HUES64 (cell line): ENCODE results near the gene KIFAP3.

Experiments used
- H3K27ac ChIP-seq: 2 replicates; pipeline ENCODE4 v1.7.0; 2013; ENCODE audit warnings: low read depth, low read length, inconsistent platforms
- H3K27me3 ChIP-seq: 2 replicates; pipeline ENCODE4 v1.6.1; 2013; ENCODE audit warnings: mild to moderate bottlenecking, low read length; ENCODE audit not compliant: insufficient read depth
- H3K36me3 ChIP-seq: 2 replicates; pipeline ENCODE4 v1.6.1; 2013; ENCODE audit warnings: mild to moderate bottlenecking, low read length; ENCODE audit not compliant: insufficient read depth
- H3K4me1 ChIP-seq: 2 replicates; pipeline ENCODE4 v1.6.1; 2013; ENCODE audit warnings: mild to moderate bottlenecking, low read length, moderate library complexity; ENCODE audit not compliant: insufficient read depth
- H3K4me3 ChIP-seq: 2 replicates; pipeline ENCODE4 v1.5.1; 2013; ENCODE audit warnings: mild to moderate bottlenecking, low read length, moderate library complexity
- H3K9ac ChIP-seq: 2 replicates; pipeline ENCODE4 v1.6.1; 2013; ENCODE audit warnings: mild to moderate bottlenecking, low read depth, low read length
- H3K9me3 ChIP-seq: 2 replicates; pipeline ENCODE4 v1.6.1; 2013; ENCODE audit warnings: low read depth, low read length; ENCODE audit not compliant: insufficient read depth
- WGBS: fragments of 150-250, 120-280 bp; methylation state at CpG from one replicate; pipeline ENCODE4 v1.1.7; 2013; ENCODE audit warnings: missing lambda C conversion rate; 5-methylcytosine and 5-hydroxymethylcytosine counted together

The KIFAP3 gene

DNA sequence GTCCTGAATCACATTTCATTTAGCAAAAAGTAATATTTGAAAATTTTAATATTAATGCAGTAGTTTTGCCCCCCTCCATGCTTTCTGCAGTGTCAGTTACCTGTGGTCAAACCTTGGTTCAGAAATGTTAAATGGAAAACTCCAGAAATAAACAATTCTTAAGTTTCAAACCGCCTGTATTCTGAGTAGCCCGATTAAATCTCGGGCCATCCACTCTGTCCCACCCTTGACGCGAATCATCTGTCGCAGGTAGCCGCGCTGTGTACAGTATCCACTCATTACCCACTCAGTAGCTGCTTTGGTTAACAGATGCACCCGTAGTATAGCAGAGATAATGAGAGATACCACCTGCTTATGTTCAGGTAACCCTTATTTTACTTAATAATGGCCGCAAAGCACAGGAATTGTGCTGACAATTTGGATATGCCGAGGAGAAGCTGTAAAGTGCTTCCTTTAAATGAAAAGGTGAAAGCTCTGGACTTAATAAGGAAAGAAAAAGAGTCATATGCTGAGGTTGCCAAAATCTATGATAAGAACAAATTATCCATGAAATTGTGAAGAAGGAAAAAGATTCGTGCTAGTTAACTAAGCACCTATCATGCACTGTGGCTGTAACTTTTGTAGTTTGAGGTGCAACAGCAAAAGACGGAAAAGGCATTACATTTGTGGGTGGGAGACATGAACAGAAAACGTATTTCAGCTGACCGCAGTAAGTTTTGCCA is 179.9 kb downstream of the KIFAP3 start:
- Histone ChIP-seq H3K4me1 (peaks cover 24% of the 10 kb centered on the region), H3K27me3 (no peaks in the 10 kb centered on the region), H3K36me3 (no peaks in the 10 kb centered on the region), H3K27ac (peak overlapping the region; percentile 19; the same call in 1 of the 2 replicates), H3K9me3 (no peaks in the 10 kb centered on the region), H3K9ac (peak overlapping the region; percentile 94), H3K4me3 (peak overlapping the region; percentile 66)
- 56% methylated on average over 15 of the region's 15 CpGs for WGBS

GRCh38 chr1:169893645-169894423 is 180.7 kb downstream of the KIFAP3 start, which contains the start of gene SCYL3:
Gene SCYL3, minus strand, starts transcription at chr1:169893896. Its CDS starts 5,056 bp downstream, at chr1:169888840.
- WGBS: under 1% methylated on average over 50 of the region's 52 CpGs

GRCh38 chr1:169892927-169893644 is 181.4 kb downstream of the KIFAP3 start:
- H3K9ac ChIP-seq: peak overlapping the region; percentile 94
- peak overlapping the region; percentile 66 for H3K4me3 ChIP-seq
- peak overlapping the region; percentile 83 for H3K27ac ChIP-seq
- peaks cover 24% of the 10 kb centered on the region for H3K4me1 ChIP-seq
- H3K9me3 ChIP-seq: no peaks in the 10 kb centered on the region
- WGBS: 1% methylated on average over 51 of the region's 51 CpGs
- H3K27me3 ChIP-seq: no peaks in the 10 kb centered on the region
- H3K36me3 ChIP-seq: peaks cover 6% of the 10 kb centered on the region

More at GRCh38 chr1:169893645-169894423, 180.7 kb downstream of the KIFAP3 start, which contains the start of gene SCYL3:
- no peaks in the 10 kb centered on the region for H3K36me3 ChIP-seq
- H3K27ac ChIP-seq: peak within 1 kb of the TSS; percentile 83
- H3K4me3 ChIP-seq: peak within 1 kb of the TSS; percentile 66
- peak within 1 kb of the TSS; percentile 94 for H3K9ac ChIP-seq
- no peaks in the 10 kb centered on the region for H3K9me3 ChIP-seq
- no peaks in the 10 kb centered on the region for H3K27me3 ChIP-seq
- peaks cover 24% of the 10 kb centered on the region for H3K4me1 ChIP-seq

DNA sequence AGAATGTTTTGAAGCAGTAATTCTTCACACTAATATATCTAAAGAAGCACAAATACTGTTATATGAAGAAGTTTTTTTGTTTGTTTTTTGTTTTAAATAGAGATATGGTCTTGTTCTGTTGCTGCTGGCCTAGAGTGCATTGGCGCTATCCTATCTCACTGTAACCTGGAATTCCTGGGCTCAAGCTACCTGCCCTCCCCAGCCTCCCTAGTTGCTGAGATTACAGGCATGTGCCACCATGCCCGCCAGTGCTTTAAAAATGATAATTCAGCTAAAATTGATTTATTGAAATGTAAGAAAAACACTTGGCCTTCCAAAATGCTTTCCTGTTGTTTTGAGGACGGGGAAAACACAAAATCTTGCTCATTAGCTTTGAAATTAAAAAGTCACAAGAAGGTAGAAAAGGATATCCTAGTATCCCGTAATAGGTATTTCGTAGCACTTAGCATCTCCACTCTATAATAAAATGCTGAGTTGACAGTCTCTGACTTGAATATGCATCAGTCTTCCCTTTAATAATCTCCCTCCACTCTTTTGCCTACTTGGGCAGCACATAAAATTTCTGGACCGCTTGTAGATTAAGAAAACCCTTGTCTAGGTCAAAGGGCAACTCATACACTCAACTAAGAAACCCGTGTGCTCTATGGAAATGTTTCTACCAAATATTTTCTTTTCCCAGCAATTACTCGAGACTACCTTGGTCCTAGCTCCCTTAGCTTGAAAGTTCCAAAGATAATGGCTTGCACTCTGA is 182.1 kb downstream of the KIFAP3 start:
- WGBS: 77% methylated on average over 8 of the region's 8 CpGs
- H3K9ac ChIP-seq: peak overlapping the region; percentile 94; the same call in 1 of the 2 replicates
- peaks cover 24% of the 10 kb centered on the region for H3K4me1 ChIP-seq
- H3K36me3 ChIP-seq: peaks cover 14% of the 10 kb centered on the region
- H3K27me3 ChIP-seq: no peaks in the 10 kb centered on the region
- no peaks in the 10 kb centered on the region for H3K9me3 ChIP-seq
- H3K4me3 ChIP-seq: peak overlapping the region; percentile 66
- H3K27ac ChIP-seq: no peak overlapping the region

GRCh38 chr1:169891539-169891885 is 183.0 kb downstream of the KIFAP3 start:
- H3K27ac ChIP-seq: no peak overlapping the region
- H3K4me3 ChIP-seq: 0 out of 2 replicates have a peak overlapping the region, but pooled peaks have one; percentile 1
- no peak overlapping the region for H3K9ac ChIP-seq
- WGBS: 100% methylated on average over 1 of the region's 2 CpGs
- H3K4me1 ChIP-seq: peaks cover 24% of the 10 kb centered on the region
- H3K36me3 ChIP-seq: peaks cover 22% of the 10 kb centered on the region
- no peaks in the 10 kb centered on the region for H3K27me3 ChIP-seq
- H3K9me3 ChIP-seq: no peaks in the 10 kb centered on the region

DNA sequence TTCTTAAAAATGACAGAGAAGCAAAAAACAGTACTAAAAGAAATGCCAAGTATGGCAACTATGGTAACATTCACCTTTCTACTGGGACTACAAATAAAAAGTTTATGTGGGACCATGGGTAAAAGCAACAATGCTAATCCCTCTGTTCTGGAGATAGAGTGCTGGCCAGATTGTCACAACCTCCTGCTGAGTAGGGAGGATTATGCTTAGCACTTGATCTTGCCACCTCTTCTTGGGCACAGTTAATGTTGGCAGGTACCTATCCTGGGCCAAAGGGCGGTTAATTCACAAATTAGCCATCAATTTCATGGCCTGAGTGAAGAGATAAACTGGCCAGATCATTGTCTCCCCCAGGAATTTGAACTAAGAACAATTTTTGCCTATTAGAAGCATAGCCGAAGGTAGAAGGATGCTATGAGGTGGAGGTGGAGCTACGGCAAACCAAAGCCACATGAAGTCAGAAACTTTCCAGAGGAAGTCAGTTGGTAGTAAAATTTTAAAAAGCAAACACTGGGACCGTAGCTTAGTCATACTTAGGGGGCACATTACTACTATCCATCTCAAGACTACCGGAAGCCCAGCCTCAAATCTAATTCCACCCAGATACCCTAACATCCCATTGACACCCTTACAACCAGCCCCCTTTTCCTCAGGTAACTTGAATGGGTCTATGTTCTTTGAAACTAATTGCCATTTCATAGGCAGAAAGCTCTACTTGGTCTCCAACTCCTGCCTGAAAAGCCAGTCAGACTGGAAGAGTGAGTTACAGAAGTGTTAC is 183.5 kb downstream of the KIFAP3 start:
- Histone ChIP-seq H3K4me1 (peaks cover 24% of the 10 kb centered on the region), H3K27ac (no peak overlapping the region), H3K36me3 (peaks cover 27% of the 10 kb centered on the region), H3K9ac (no peak overlapping the region), H3K9me3 (no peaks in the 10 kb centered on the region), H3K4me3 (no peak overlapping the region), H3K27me3 (no peaks in the 10 kb centered on the region)
- 83% methylated on average over 5 of the region's 5 CpGs for WGBS

DNA sequence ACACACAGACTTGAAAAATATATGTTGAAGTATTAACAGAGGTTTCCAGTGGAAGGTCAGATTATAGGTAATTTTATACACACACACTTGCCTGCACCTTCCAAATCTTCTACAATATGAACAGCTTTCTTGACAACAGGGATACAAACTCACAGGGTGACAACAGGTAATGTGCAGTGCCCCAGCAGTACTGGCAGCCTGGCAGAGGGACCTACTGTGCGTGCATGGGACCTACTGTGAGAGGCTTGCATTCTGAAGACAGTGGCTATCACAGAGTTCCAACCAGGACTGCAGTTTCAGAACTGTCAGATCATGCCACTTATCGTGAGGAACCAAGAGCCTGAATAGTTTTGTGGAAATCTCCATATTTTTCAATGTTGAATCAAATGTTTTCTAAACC is 184.6 kb downstream of the KIFAP3 start:
- 92% methylated on average over 2 of the region's 2 CpGs for WGBS
- peaks cover 24% of the 10 kb centered on the region for H3K4me1 ChIP-seq

GRCh38 chr1:169886931-169887330 is 187.6 kb downstream of the KIFAP3 start:
- no peaks in the 10 kb centered on the region for H3K9me3 ChIP-seq
- no peaks in the 10 kb centered on the region for H3K27me3 ChIP-seq
- H3K4me3 ChIP-seq: no peak overlapping the region
- H3K27ac ChIP-seq: no peak overlapping the region
- H3K36me3 ChIP-seq: peaks cover 41% of the 10 kb centered on the region
- WGBS: 100% methylated on average over 1 of the region's 2 CpGs
- H3K9ac ChIP-seq: no peak overlapping the region
- H3K4me1 ChIP-seq: peaks cover 14% of the 10 kb centered on the region

More for the DNA sequence above, 184.6 kb downstream of the KIFAP3 start:
- Histone ChIP-seq H3K4me3 (no peak overlapping the region), H3K9me3 (no peaks in the 10 kb centered on the region), H3K27ac (no peak overlapping the region), H3K9ac (no peak overlapping the region), H3K36me3 (peaks cover 33% of the 10 kb centered on the region), H3K27me3 (no peaks in the 10 kb centered on the region)

DNA sequence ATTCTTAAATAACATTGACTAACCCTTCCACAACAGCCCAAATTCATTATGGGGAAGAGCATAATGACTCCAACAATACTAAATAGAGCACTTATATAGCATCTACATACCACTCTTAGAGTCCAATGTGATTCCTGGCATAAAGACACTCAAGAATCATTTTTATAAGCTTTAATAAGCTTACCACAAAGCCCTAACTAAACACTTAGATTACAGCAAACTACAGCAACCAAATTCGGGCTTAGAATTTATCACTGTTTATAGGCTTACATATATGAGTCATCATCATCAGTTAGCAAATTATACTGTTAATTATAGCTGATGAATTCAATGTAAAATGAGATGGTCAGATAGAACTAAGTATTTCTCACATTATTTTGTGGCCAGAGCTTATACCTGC is 188.1 kb downstream of the KIFAP3 start:
- H3K27me3 ChIP-seq: no peaks in the 10 kb centered on the region
- no peak overlapping the region for H3K27ac ChIP-seq
- WGBS: no CpG with 5 or more reads among the region's 1 CpG

GRCh38 chr1:169885207-169885606 is 189.3 kb downstream of the KIFAP3 start:
- no peaks in the 10 kb centered on the region for H3K4me1 ChIP-seq
- no peak overlapping the region for H3K27ac ChIP-seq
- no peaks in the 10 kb centered on the region for H3K27me3 ChIP-seq
- 97% methylated on average over 1 of the region's 2 CpGs for WGBS
- no peak overlapping the region for H3K9ac ChIP-seq
- no peak overlapping the region for H3K4me3 ChIP-seq
- H3K9me3 ChIP-seq: no peaks in the 10 kb centered on the region
- peaks cover 41% of the 10 kb centered on the region for H3K36me3 ChIP-seq

More for the DNA sequence above, 188.1 kb downstream of the KIFAP3 start:
- no peak overlapping the region for H3K4me3 ChIP-seq
- H3K36me3 ChIP-seq: peaks cover 41% of the 10 kb centered on the region
- H3K9me3 ChIP-seq: no peaks in the 10 kb centered on the region
- H3K4me1 ChIP-seq: peaks cover 11% of the 10 kb centered on the region
- no peak overlapping the region for H3K9ac ChIP-seq
